H1 (cell line): ENCODE measurements around the gene LRIG2. TPM values are rescaled to one million over a fixed set of nuclear protein-coding genes. Genes with fewer than 3 reads are reported as not detected.
A peak's percentile ranks its signal among the peaks of the same experiment; 100 is the strongest.

Experiments used
- CTCF ChIA-PET: fragments of 300-600 bp; sonication (Branson Sonifier 250); formaldehyde crosslinking; loops from one replicate; lab custom pipeline; 2021; ENCODE audit not compliant: partially characterized antibody; lab: Charles Lee
- POLR2A ChIA-PET: fragments of 300-600 bp; sonication (Branson Sonifier 250); formaldehyde crosslinking; loops from one replicate; lab custom pipeline; 2021; ENCODE audit warnings: inconsistent platforms; ENCODE audit not compliant: partially characterized antibody; lab: Charles Lee
- DNase-seq, 2 experiments: peaks; one replicate each; pipeline versions ENCODE4 v3.0.0 to v3.0.0-alpha.2; 2010 to 2022; ENCODE audit warnings: low spot score in 2 of 2, low read depth in 1 of 2, mixed read lengths in 1 of 2
- FAIRE-seq: peaks from 2 replicates; lab custom pipeline; 2011; peaks lifted over from hg19 to GRCh38; lab: Jason Lieb, UNC
- H2AFZ ChIP-seq: 2 replicates; pipeline ENCODE4 v1.8.1; 2012; ENCODE audit warnings: low read length, inconsistent platforms
- H2AK5ac ChIP-seq: 2 replicates; pipeline ENCODE4 v1.6.1; 2013; ENCODE audit warnings: low read depth, low read length
- H2BK120ac ChIP-seq: replicated peaks from 2 replicates; pipeline ENCODE3; 2013; ENCODE audit warnings: low read depth, low read length, inconsistent platforms
- H2BK12ac ChIP-seq: 2 replicates; pipeline ENCODE4 v1.6.1; 2013; ENCODE audit warnings: low read depth, low read length
- H2BK15ac ChIP-seq: 2 replicates; pipeline ENCODE4 v1.6.1; 2013; ENCODE audit warnings: low read length
- H2BK20ac ChIP-seq: 2 replicates; pipeline ENCODE4 v1.6.1; 2013; ENCODE audit warnings: low read length
- H2BK5ac ChIP-seq: 2 replicates; pipeline ENCODE4 v1.6.1; 2013; ENCODE audit warnings: low read depth, low read length
- H3K14ac ChIP-seq: 2 replicates; pipeline ENCODE4 v1.6.1; 2013; ENCODE audit warnings: inconsistent platforms; ENCODE audit not compliant: insufficient read length
- H3K18ac ChIP-seq: 2 replicates; pipeline ENCODE4 v1.6.1; 2013; ENCODE audit warnings: low read length; ENCODE audit errors: extremely low read depth
- H3K23ac ChIP-seq: 2 replicates; pipeline ENCODE4 v1.6.1; 2013; ENCODE audit warnings: inconsistent platforms; ENCODE audit not compliant: insufficient read length
- H3K23me2 ChIP-seq: 2 replicates; pipeline ENCODE4 v1.6.1; 2013; ENCODE audit warnings: low read depth, low read length
- H3K27ac ChIP-seq: 2 replicates; pipeline ENCODE4 v1.6.1; 2011; ENCODE audit warnings: low read depth, low read length, inconsistent platforms
- H3K27me3 ChIP-seq, 4 experiments: replicated peaks in 1 of 4; 1 replicate in 1 of 4; 2 replicates in 3 of 4; pipeline versions ENCODE4 v1.6.1 to v1.8.1; 2011 to 2013; ENCODE audit warnings: low read length in 3 of 4, mild to moderate bottlenecking in 3 of 4, inconsistent platforms in 2 of 4, mixed read lengths in 2 of 4, moderate library complexity in 1 of 4; ENCODE audit not compliant: control insufficient read depth in 3 of 4, insufficient read depth in 3 of 4; ENCODE audit errors: extremely low read depth in 1 of 4
- H3K36me3 ChIP-seq, 4 experiments: 2 replicates each; pipeline versions ENCODE4 v1.6.1 to v1.8.1; 2011 to 2013; ENCODE audit warnings: mild to moderate bottlenecking in 4 of 4, low read length in 3 of 4, moderate library complexity in 2 of 4, control low read depth in 1 of 4, inconsistent platforms in 1 of 4; ENCODE audit not compliant: insufficient read depth in 4 of 4, control insufficient read depth in 2 of 4
- H3K4ac ChIP-seq: replicated peaks from 2 replicates; pipeline ENCODE3; 2013; ENCODE audit warnings: low read length, low read depth, mixed read lengths, inconsistent platforms; ENCODE audit not compliant: insufficient read length
- H3K4me1 ChIP-seq, 4 experiments: replicated peaks in 1 of 4; 1 replicate in 1 of 4; 2 replicates in 3 of 4; pipeline versions ENCODE4 v1.6.1 to v1.8.1; 2011 to 2013; ENCODE audit warnings: low read length in 3 of 4, inconsistent platforms in 2 of 4, mixed read lengths in 1 of 4; ENCODE audit not compliant: insufficient read depth in 4 of 4, control insufficient read depth in 3 of 4
- H3K4me2 ChIP-seq, 2 experiments: 2 replicates each; pipeline versions ENCODE4 v1.6.1 to v1.8.1; 2011 to 2013; ENCODE audit warnings: low read depth in 2 of 2, low read length in 2 of 2, control low read depth in 1 of 2, inconsistent platforms in 1 of 2, mild to moderate bottlenecking in 1 of 2; ENCODE audit not compliant: insufficient read depth in 1 of 2
- H3K4me3 ChIP-seq, 4 experiments: fragments of 200-600, 300-600 bp in 1 of 4; sonication (generic), shearing (Covaris generic), sonication (Bioruptor Twin) in 1 of 4; 2 replicates each; pipeline versions ENCODE4 v1.5.1 to v1.8.1; 2011 to 2016; ENCODE audit warnings: low read length in 4 of 4, low read depth in 3 of 4, control low read depth in 2 of 4, inconsistent platforms in 2 of 4, mild to moderate bottlenecking in 2 of 4, mixed read lengths in 1 of 4, moderate library complexity in 1 of 4; ENCODE audit not compliant: insufficient read depth in 2 of 4; ENCODE audit errors: extremely low read depth in 1 of 4
- H3K56ac ChIP-seq: replicated peaks from 2 replicates; pipeline ENCODE3; 2013; ENCODE audit warnings: low read depth, mild to moderate bottlenecking, mixed read lengths, low read length, inconsistent platforms; ENCODE audit not compliant: insufficient read length
- H3K79me1 ChIP-seq: 2 replicates; pipeline ENCODE4 v1.6.1; 2013; ENCODE audit warnings: low read depth, low read length, control low read depth
- H3K79me2 ChIP-seq, 2 experiments: 2 replicates each; pipeline versions ENCODE4 v1.6.1 to v1.8.1; 2012 to 2013; ENCODE audit warnings: low read length in 2 of 2, mild to moderate bottlenecking in 2 of 2, inconsistent platforms in 1 of 2; ENCODE audit not compliant: insufficient read depth in 2 of 2, control insufficient read depth in 1 of 2
- H3K9ac ChIP-seq, 4 experiments: replicated peaks in 1 of 4; 1 replicate in 1 of 4; 2 replicates in 3 of 4; pipeline versions ENCODE4 v1.6.1 to v1.8.1; 2011 to 2013; ENCODE audit warnings: low read depth in 3 of 4, low read length in 3 of 4, control low read depth in 2 of 4, mild to moderate bottlenecking in 2 of 4, moderate library complexity in 2 of 4, inconsistent platforms in 1 of 4; ENCODE audit errors: extremely low read depth in 1 of 4
- H3K9me3 ChIP-seq, 2 experiments: 2 replicates each; pipeline versions ENCODE4 v1.6.1 to v1.8.1; 2012 to 2013; ENCODE audit warnings: mild to moderate bottlenecking in 2 of 2, moderate library complexity in 2 of 2, control low read depth in 1 of 2, inconsistent platforms in 1 of 2, low read depth in 1 of 2, low read length in 1 of 2, mixed read lengths in 1 of 2; ENCODE audit not compliant: insufficient read depth in 2 of 2
- H4K20me1 ChIP-seq, 2 experiments: replicated peaks in 1 of 2; 2 replicates each; pipeline versions ENCODE3 to v1.8.1; 2011 to 2013; ENCODE audit warnings: inconsistent platforms in 2 of 2, low read length in 2 of 2, mild to moderate bottlenecking in 1 of 2; ENCODE audit not compliant: insufficient read depth in 2 of 2, control insufficient read depth in 1 of 2
- H4K5ac ChIP-seq: 2 replicates; pipeline ENCODE4 v1.6.1; 2013; ENCODE audit warnings: low read length, low read depth, mixed read lengths, inconsistent platforms; ENCODE audit not compliant: insufficient read length
- H4K8ac ChIP-seq: 2 replicates; pipeline ENCODE4 v1.8.0; 2013; ENCODE audit warnings: mild to moderate bottlenecking, moderate library complexity, low read length, inconsistent platforms; ENCODE audit not compliant: insufficient read depth; ENCODE audit errors: extremely low read depth
- H4K91ac ChIP-seq: replicated peaks from 2 replicates; pipeline ENCODE3; 2013; ENCODE audit warnings: low read length, mixed read lengths, inconsistent platforms; ENCODE audit not compliant: insufficient read length
- EP300 ChIP-seq, 2 experiments: IDR thresholded peaks; 1 replicate in 1 of 2; 2 replicates in 1 of 2; pipeline ENCODE4 v1.6.1; 2011 to 2012; ENCODE audit warnings: low read depth in 2 of 2, low read length in 2 of 2, mild to moderate bottlenecking in 2 of 2, borderline replicate concordance in 1 of 2, inconsistent platforms in 1 of 2, moderate library complexity in 1 of 2
- GABPA ChIP-seq: IDR thresholded peaks from 2 replicates; pipeline ENCODE4 v1.6.1; 2011; ENCODE audit warnings: mild to moderate bottlenecking, low read length, moderate library complexity, borderline replicate concordance; ENCODE audit not compliant: insufficient read depth
- HDAC2 ChIP-seq, 2 experiments: fragments of 300-600 bp in 1 of 2; sonication (generic) in 1 of 2; IDR thresholded peaks; 2 replicates each; pipeline ENCODE4 v1.6.1; 2011 to 2012; ENCODE audit warnings: low read depth in 2 of 2, low read length in 2 of 2, mild to moderate bottlenecking in 2 of 2, moderate library complexity in 2 of 2, borderline replicate concordance in 1 of 2, inconsistent platforms in 1 of 2
- HDAC6 ChIP-seq: IDR thresholded peaks from one replicate; pipeline ENCODE4 v1.7.1; 2012; ENCODE audit warnings: low read depth, mild to moderate bottlenecking, inconsistent platforms, low read length, moderate library complexity
- KDM5A ChIP-seq: fragments of 200-600 bp; IDR thresholded peaks from 2 replicates; pipeline ENCODE4 v1.7.1; 2012; ENCODE audit warnings: mild to moderate bottlenecking, low read length, inconsistent platforms, mixed read lengths
- MAX ChIP-seq: IDR thresholded peaks from 2 replicates; pipeline ENCODE4 v1.6.1; 2012; ENCODE audit warnings: inconsistent platforms
- SAP30 ChIP-seq: fragments of 300-600 bp; sonication (generic); IDR thresholded peaks from 2 replicates; pipeline ENCODE4 v1.7.1; 2012; ENCODE audit warnings: low read length, moderate library complexity, mild to moderate bottlenecking, inconsistent platforms; ENCODE audit not compliant: insufficient read depth, insufficient replicate concordance
- SIRT6 ChIP-seq: IDR thresholded peaks from one replicate; pipeline ENCODE4 v1.7.1; 2012; ENCODE audit warnings: low read length, inconsistent platforms
- SP1 ChIP-seq: IDR thresholded peaks from 2 replicates; pipeline ENCODE4 v1.6.1; 2011; ENCODE audit warnings: low read depth, low read length
- WGBS, 2 experiments: shearing (Covaris generic) in 1 of 2; methylation state at CpG; one replicate each; pipeline versions ENCODE4 v1.1.6 to v1.1.7; 2013 to 2015; ENCODE audit warnings: low lambda C conversion rate in 2 of 2, mixed read lengths in 2 of 2, inconsistent platforms in 1 of 2, low coverage in 1 of 2, missing lambda C conversion rate in 1 of 2; ENCODE audit not compliant: insufficient replicate concordance in 2 of 2, insufficient coverage in 1 of 2, insufficient read length in 1 of 2; ENCODE audit errors: extremely low coverage in 1 of 2, missing lambda C conversion rate in 1 of 2; 5-methylcytosine and 5-hydroxymethylcytosine counted together
- polyA plus RNA-seq, 7 experiments: library from polyadenylated mRNA; depleted of rRNA in 3 of 7; stranded (reverse) in 5 of 7; unstranded in 2 of 7; fragments of >200 nt in 5 of 7; fragments of 200-250 nt in 2 of 7; gene quantifications; 1 replicate in 5 of 7; 2 replicates in 1 of 7; 4 replicates in 1 of 7; pipeline versions ENCODE4 v1.2.1 to v1.2.3, GENCODE V29; 2011 to 2013; ENCODE audit warnings: missing spikeins in 2 of 7, mixed read lengths in 2 of 7
- total RNA-seq: library from RNA; stranded (reverse); fragmentation: NEBNext Ultra II Directional; extraction: Animal tissue kit (Norgen Biotek cat#: 25700); gene quantifications from 2 replicates; pipeline ENCODE4 v1.2.1, GENCODE V29; 2021

The LRIG2 gene
- total and polyA plus RNA-seq, 2 of the 8 experiments (the other 6 are each of a cell fraction or from before 2014, with no cell fraction given), result 16.2 to 20.9 TPM

GRCh38 chr1:113055570-113055969, 17.4 kb upstream of the LRIG2 start:
- Histone ChIP-seq H3K4ac (no peak overlapping the region), H2AFZ (no peak overlapping the region), H4K91ac (no peak overlapping the region), H3K4me2 (no peak overlapping the region), H2BK5ac (no peak overlapping the region), H2AK5ac (no peak overlapping the region), H4K20me1 (no peaks in the 10 kb centered on the region), H3K23me2 (no peaks in the 10 kb centered on the region), H3K27me3 (no peaks in the 10 kb centered on the region), H3K4me3 (no peak overlapping the region), H2BK12ac (no peak overlapping the region), H3K9me3 (no peaks in the 10 kb centered on the region), H2BK20ac (no peak overlapping the region), H3K4me1 (peaks cover 3 to 13% (median 11%) of the 10 kb centered on the region in 4 experiments; a peak in 4 of 7 replicates), H3K14ac (no peak overlapping the region), H3K79me1 (no peaks in the 10 kb centered on the region), H3K56ac (no peak overlapping the region), H3K9ac (no peak overlapping the region), H4K5ac (no peak overlapping the region), H2BK120ac (peak overlapping the region; percentile 45), H3K18ac (no peak overlapping the region), H3K36me3 (no peaks in the 10 kb centered on the region), H3K27ac (no peak overlapping the region), H4K8ac (no peak overlapping the region), H3K23ac (no peak overlapping the region), H3K79me2 (no peaks in the 10 kb centered on the region), H2BK15ac (no peak overlapping the region)
- no peak for TF ChIP-seq KDM5A
- no peak for TF ChIP-seq SAP30
- no peak for TF ChIP-seq GABPA
- TF ChIP-seq EP300 (IDR thresholded peaks at IDR 0.05; ENCODE audit: borderline replicate concordance in 1 of 2, low read depth in 2 of 2, low read length in 2 of 2), result no peak
- TF ChIP-seq SIRT6, result no peak
- TF ChIP-seq HDAC2 (IDR thresholded peaks at IDR 0.05; ENCODE audit: borderline replicate concordance in 1 of 2, low read depth in 2 of 2, low read length in 2 of 2), result no peak
- no peak for TF ChIP-seq HDAC6
- TF ChIP-seq SP1, result no peak
- TF ChIP-seq MAX, result no peak
- ChIA-PET POLR2A (interaction anchor here (1.3 to 3.0 kb wide), 3 partner anchors 13 to 238 kb away, joined by 4 to 9 read pairs (median 5); partner anchors contain the start of gene LRIG2), CTCF (interaction anchor here (0.6 to 9.8 kb wide), 4 partner anchors 9 to 89 kb away, joined by 3 to 85 read pairs (median 16); partner anchors contain the start of gene LRIG2)
- DNase-seq (no peak), FAIRE-seq (no peak)
- 94% methylated on average over 1 of the region's 1 CpG; no CpG with 5 or more reads in 1 of the 2 experiments for WGBS, 2 experiments
